Nephron (organoid): ENCODE results near the gene COL6A5.
"Not testable (repeated sequence)": the region's sequence is repeated elsewhere in the genome, so short reads cannot be mapped to it uniquely, and the experiment has no call there.

Experiments
- H3K27ac Mint-ChIP-seq, 3 experiments: 2 replicates each; pipeline ENCODE4 v1.8.0; 2020; ENCODE audit warnings: mixed read lengths in 3 of 3, mild to moderate bottlenecking in 2 of 3, moderate library complexity in 1 of 3
- H3K27me3 Mint-ChIP-seq: 2 replicates; pipeline ENCODE4 v1.8.0; 2021; ENCODE audit warnings: low read depth, mild to moderate bottlenecking, moderate library complexity, mixed read lengths
- H3K36me3 Mint-ChIP-seq: 2 replicates; pipeline ENCODE4 v1.8.0; 2020; ENCODE audit warnings: low read depth, mixed read lengths
- H3K4me1 Mint-ChIP-seq: 2 replicates; pipeline ENCODE4 v1.8.0; 2020; ENCODE audit warnings: mixed read lengths
- H3K4me3 Mint-ChIP-seq, 3 experiments: 2 replicates each; pipeline ENCODE4 v1.8.0; 2020; ENCODE audit warnings: mild to moderate bottlenecking in 3 of 3, mixed read lengths in 3 of 3, moderate library complexity in 2 of 3
- H3K9me3 Mint-ChIP-seq: 2 replicates; pipeline ENCODE4 v1.8.0; 2020; ENCODE audit warnings: mixed read lengths
- CTCF ChIP-seq, 3 experiments: fragments of 200-600 bp; sonication (generic); IDR thresholded peaks; one replicate each; pipeline ENCODE4 v1.5.0; 2021; ENCODE audit warnings: antibody characterized with exemption in 3 of 3; ENCODE audit not compliant: unreplicated experiment in 3 of 3

The COL6A5 gene

GRCh38 chr3:130425484-130425883 is 80.0 kb downstream of the COL6A5 start:
- Mint-ChIP-seq H3K27ac (no peak overlapping the region), H3K36me3 (no peaks in the 10 kb centered on the region), H3K4me1 (peaks cover 2% of the 10 kb centered on the region), H3K27me3 (no peaks in the 10 kb centered on the region), H3K4me3 (no peak overlapping the region), H3K9me3 (no peaks in the 10 kb centered on the region)
- no peak for TF ChIP-seq CTCF (IDR thresholded peaks at IDR 0.05; ENCODE audit: unreplicated experiment in 3 of 3)

- Mint-ChIP-seq H3K36me3 (no peaks in the 10 kb centered on the region), H3K27ac (no peak overlapping the region), H3K4me1 (peaks cover 3% of the 10 kb centered on the region), H3K4me3 (no peak overlapping the region), H3K9me3 (no peaks in the 10 kb centered on the region), H3K27me3 (no peaks in the 10 kb centered on the region)
- TF ChIP-seq CTCF (IDR thresholded peaks at IDR 0.05; ENCODE audit: unreplicated experiment in 3 of 3): no peak
These were observed 80.7 kb downstream of the COL6A5 start for GRCh38 chr3:130426206-130426605.

- no peak for TF ChIP-seq CTCF (IDR thresholded peaks at IDR 0.05; ENCODE audit: unreplicated experiment in 3 of 3)
- peaks cover 13% of the 10 kb centered on the region for H3K27me3 Mint-ChIP-seq
These were observed 83.6 kb downstream of the COL6A5 start for GRCh38 chr3:130428871-130429712.

GRCh38 chr3:130429713-130430023 is 84.2 kb downstream of the COL6A5 start:
- peaks cover 3% of the 10 kb centered on the region for H3K4me1 Mint-ChIP-seq
- H3K9me3 Mint-ChIP-seq: peaks cover 7% of the 10 kb centered on the region
- no peaks in the 10 kb centered on the region for H3K36me3 Mint-ChIP-seq
- no peak for TF ChIP-seq CTCF (IDR thresholded peaks at IDR 0.05; ENCODE audit: unreplicated experiment in 3 of 3)
- peaks cover 13% of the 10 kb centered on the region for H3K27me3 Mint-ChIP-seq
- no peak overlapping the region for H3K27ac Mint-ChIP-seq
- no peak overlapping the region for H3K4me3 Mint-ChIP-seq

More at GRCh38 chr3:130428871-130429712, 83.6 kb downstream of the COL6A5 start:
- Mint-ChIP-seq H3K36me3 (no peaks in the 10 kb centered on the region), H3K9me3 (peaks cover 6% of the 10 kb centered on the region), H3K4me3 (no peak overlapping the region), H3K4me1 (peaks cover 3% of the 10 kb centered on the region), H3K27ac (no peak overlapping the region)

- Mint-ChIP-seq H3K9me3 (peaks cover 11% of the 10 kb centered on the region), H3K36me3 (no peaks in the 10 kb centered on the region), H3K27me3 (peaks cover 19% of the 10 kb centered on the region), H3K27ac (no peak overlapping the region), H3K4me3 (no peak overlapping the region), H3K4me1 (peaks cover 3% of the 10 kb centered on the region)
- no peak for TF ChIP-seq CTCF (IDR thresholded peaks at IDR 0.05; ENCODE audit: unreplicated experiment in 3 of 3)
These were observed 84.8 kb downstream of the COL6A5 start for GRCh38 chr3:130430266-130430665.

GRCh38 chr3:130432086-130432485 is 86.6 kb downstream of the COL6A5 start:
- not testable (repeated sequence) for H3K4me1 Mint-ChIP-seq, H3K27ac Mint-ChIP-seq, H3K36me3 Mint-ChIP-seq, H3K4me3 Mint-ChIP-seq
- H3K27me3 Mint-ChIP-seq: peaks cover 21% of the 10 kb centered on the region
- peaks cover 11% of the 10 kb centered on the region for H3K9me3 Mint-ChIP-seq
